Thoracic aorta (tissue), 2 donors: ENCODE data around the gene NCKAP5. TPM values are rescaled to one million over a fixed set of nuclear protein-coding genes. Genes with fewer than 3 reads are reported as not detected.

ENCODE experiments used
- ATAC-seq: fragments of 150-250 bp; one replicate; pipeline ENCODE4 v1.8.0; 2017; ENCODE audit warnings: low read depth; ENCODE audit not compliant: insufficient number of reproducible peaks, low FRiP score
- DNase-seq: peaks from one replicate; pipeline ENCODE4 v3.0.0-alpha.2; 2020; ENCODE audit warnings: low spot score
- H3K27ac ChIP-seq, 2 donors: fragments of 200-600 bp; sonication (generic); 1 replicate in 1 of 2; 2 replicates in 1 of 2; pipeline ENCODE4 v1.5.1; 2016; ENCODE audit warnings: mild to moderate bottlenecking in 2 of 2, moderate library complexity in 2 of 2
- H3K27me3 ChIP-seq: fragments of 200-600 bp; sonication (generic); replicated peaks from 2 replicates; pipeline ENCODE4 v1.6.0; 2016; ENCODE audit warnings: mild to moderate bottlenecking; ENCODE audit not compliant: insufficient read depth
- H3K36me3 ChIP-seq: fragments of 200-600 bp; sonication (generic); one replicate; pipeline ENCODE4 v1.5.1; 2016
- H3K4me1 ChIP-seq, 2 donors: fragments of 200-600 bp; sonication (generic); 1 replicate in 1 of 2; 2 replicates in 1 of 2; pipeline versions ENCODE4 v1.5.1 to v1.6.0; 2016; ENCODE audit warnings: low read depth in 2 of 2, mild to moderate bottlenecking in 1 of 2; ENCODE audit not compliant: control insufficient read depth in 1 of 2
- H3K4me3 ChIP-seq: fragments of 200-600 bp; sonication (generic); 2 replicates; pipeline ENCODE4 v1.5.1; 2016; ENCODE audit warnings: mild to moderate bottlenecking
- H3K9me3 ChIP-seq: fragments of 200-600 bp; sonication (generic); 2 replicates; pipeline ENCODE4 v1.5.1; 2016
- CTCF ChIP-seq: fragments of 200-600 bp; sonication (generic); IDR thresholded peaks from one replicate; pipeline ENCODE4 v1.5.1; 2019; ENCODE audit warnings: antibody characterized with exemption
- total RNA-seq, 2 donors: library from RNA; depleted of rRNA; stranded (reverse); fragments of >200 nt; gene quantifications; one replicate each; pipeline versions ENCODE4 v1.1.0 to v1.2.3, GENCODE V29; 2016

NCKAP5 gene
- total RNA-seq, 2 donors from 2014 or later, result 1.2 to 1.9 TPM

- no peak for TF ChIP-seq CTCF
Observed at GRCh38 chr2:132793532-132793931, 774.7 kb downstream of the NCKAP5 start.

GRCh38 chr2:132790207-132790785 is 778.0 kb downstream of the NCKAP5 start:
- no peaks in the 10 kb centered on the region for H3K27me3 ChIP-seq
- no peaks in the 10 kb centered on the region for H3K36me3 ChIP-seq
- H3K4me1 ChIP-seq, result no peaks in the 10 kb centered on the region
- TF ChIP-seq CTCF, result no peak
- no peak overlapping the region for H3K4me3 ChIP-seq
- DNase-seq (no peak), ATAC-seq (peak; percentile 37)
- H3K9me3 ChIP-seq, result no peaks in the 10 kb centered on the region
- no peak overlapping the region for H3K27ac ChIP-seq

More at GRCh38 chr2:132793532-132793931, 774.7 kb downstream of the NCKAP5 start:
- no peaks in the 10 kb centered on the region for H3K9me3 ChIP-seq
- H3K4me1 ChIP-seq, result no peaks in the 10 kb centered on the region
- ATAC-seq (no peak), DNase-seq (no peak)
- no peaks in the 10 kb centered on the region for H3K36me3 ChIP-seq
- H3K4me3 ChIP-seq, result no peak overlapping the region
- H3K27me3 ChIP-seq, result no peaks in the 10 kb centered on the region
- H3K27ac ChIP-seq, result no peak overlapping the region

- no peak for ATAC-seq
- no peak for TF ChIP-seq CTCF
Observed at GRCh38 chr2:132789066-132789465, 779.2 kb downstream of the NCKAP5 start.

GRCh38 chr2:132788310-132788838 is 779.9 kb downstream of the NCKAP5 start:
- TF ChIP-seq CTCF, result no peak
- DNase-seq, result no peak
- no peaks in the 10 kb centered on the region for H3K27me3 ChIP-seq
- H3K9me3 ChIP-seq, result no peaks in the 10 kb centered on the region
- H3K36me3 ChIP-seq, result no peaks in the 10 kb centered on the region
- no peak for ATAC-seq
- no peak overlapping the region for H3K27ac ChIP-seq
- no peaks in the 10 kb centered on the region for H3K4me1 ChIP-seq
- H3K4me3 ChIP-seq, result no peak overlapping the region

More at GRCh38 chr2:132789066-132789465, 779.2 kb downstream of the NCKAP5 start:
- no peaks in the 10 kb centered on the region for H3K9me3 ChIP-seq
- DNase-seq, result no peak
- H3K4me3 ChIP-seq, result no peak overlapping the region
- no peaks in the 10 kb centered on the region for H3K36me3 ChIP-seq
- H3K27me3 ChIP-seq, result no peaks in the 10 kb centered on the region
- no peaks in the 10 kb centered on the region for H3K4me1 ChIP-seq
- H3K27ac ChIP-seq, result no peak overlapping the region

GRCh38 chr2:132783883-132784282 is 784.4 kb downstream of the NCKAP5 start:
- no peak for ATAC-seq

More at GRCh38 chr2:132783883-132784282, 784.4 kb downstream of the NCKAP5 start:
- Histone ChIP-seq H3K9me3 (no peaks in the 10 kb centered on the region), H3K27me3 (no peaks in the 10 kb centered on the region), H3K4me1 (no peaks in the 10 kb centered on the region), H3K36me3 (no peaks in the 10 kb centered on the region), H3K4me3 (no peak overlapping the region), H3K27ac (no peak overlapping the region)
- no peak for DNase-seq
- TF ChIP-seq CTCF, result no peak
